Muscle layer of colon (tissue), 2 donors: ENCODE measurements around the gene ERRFI1.

Experiments
- H3K27ac ChIP-seq: one replicate; pipeline ENCODE4 v1.7.0; 2013; ENCODE audit warnings: low read depth, mild to moderate bottlenecking, low read length, moderate library complexity
- H3K27me3 ChIP-seq, 2 donors: one replicate each; pipeline ENCODE4 v1.7.0; 2013; ENCODE audit warnings: low read length in 2 of 2, mild to moderate bottlenecking in 2 of 2; ENCODE audit not compliant: insufficient read depth in 2 of 2, control insufficient read depth in 1 of 2
- H3K36me3 ChIP-seq: one replicate; pipeline ENCODE4 v1.7.0; 2013; ENCODE audit warnings: mild to moderate bottlenecking, low read length; ENCODE audit not compliant: insufficient read depth
- H3K4me1 ChIP-seq: one replicate; pipeline ENCODE4 v1.7.0; 2013; ENCODE audit warnings: mild to moderate bottlenecking, low read length; ENCODE audit not compliant: insufficient read depth
- H3K4me3 ChIP-seq, 2 donors: one replicate each; pipeline ENCODE4 v1.7.0; 2013; ENCODE audit warnings: low read length in 2 of 2, low read depth in 1 of 2, mild to moderate bottlenecking in 1 of 2, moderate library complexity in 1 of 2
- H3K9ac ChIP-seq: one replicate; pipeline ENCODE4 v1.7.0; 2013; ENCODE audit warnings: low read length
- H3K9me3 ChIP-seq: one replicate; pipeline ENCODE4 v1.7.0; 2013; ENCODE audit warnings: mild to moderate bottlenecking, low read length
- donor health status: abdominal sarcoma.
- donor health status: Adenocarcinoma of cecum.

The ERRFI1 gene

DNA sequence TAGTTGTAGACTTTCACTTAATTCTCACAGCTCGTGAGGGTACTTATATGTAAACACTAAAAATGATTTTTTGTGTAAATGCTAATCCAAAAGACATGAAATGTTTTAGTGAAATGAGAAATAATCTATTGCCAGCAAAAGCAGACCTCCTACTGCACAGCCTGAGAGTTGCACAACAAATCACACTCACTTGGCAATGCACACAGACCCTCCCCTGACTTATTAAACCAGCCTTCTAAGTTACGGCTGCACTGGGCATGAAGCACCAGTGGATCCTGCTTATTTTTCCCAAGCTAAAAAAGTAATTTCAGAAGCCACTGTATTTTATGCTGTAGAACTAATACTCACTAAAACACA lies 10.3 kb downstream of the ERRFI1 start:
- Histone ChIP-seq H3K27ac (peak overlapping the region; percentile 54), H3K4me3 (peak overlapping the region in 1 of 2 donors; percentile 36)

DNA sequence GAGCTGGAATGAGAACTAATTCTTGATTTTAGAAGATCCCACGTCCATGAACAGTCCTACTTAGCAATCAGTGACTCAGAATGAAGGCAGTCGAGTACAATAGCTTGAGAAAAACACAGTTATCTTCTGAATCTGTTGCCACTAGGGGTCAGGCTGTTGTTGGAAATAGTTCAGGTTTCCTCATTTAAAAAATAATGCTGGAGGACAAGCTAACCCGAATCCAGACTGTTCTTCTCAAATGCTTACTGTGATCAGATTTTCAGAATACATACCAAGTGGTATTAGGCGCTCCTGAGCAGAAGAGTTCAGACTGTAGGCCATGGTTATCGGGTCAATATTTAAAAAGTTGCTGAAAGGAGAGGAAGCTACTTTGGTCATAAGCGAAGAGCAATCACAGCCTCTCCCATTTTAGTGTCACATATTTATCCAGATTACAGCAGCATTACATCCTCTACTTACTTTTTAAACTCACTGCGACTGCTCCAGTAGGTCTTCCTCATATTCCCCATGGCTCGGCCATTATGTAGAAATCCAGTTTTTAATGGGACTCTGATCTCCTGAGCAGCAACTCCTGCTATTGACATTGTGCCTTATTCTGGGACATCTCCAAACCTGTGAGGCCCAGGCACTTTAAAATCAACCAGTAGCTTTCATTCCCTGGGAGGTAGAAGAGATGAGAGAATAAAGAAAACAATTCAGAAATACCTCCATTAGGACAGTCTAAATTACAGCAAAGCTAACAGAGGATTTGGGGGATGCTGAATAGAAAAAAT lies 10.9 kb downstream of the ERRFI1 start:
- Histone ChIP-seq H3K27me3 (no peaks in the 10 kb centered on the region), H3K27ac (peak overlapping the region; percentile 54), H3K9me3 (no peaks in the 10 kb centered on the region), H3K9ac (peak overlapping the region; percentile 27), H3K4me3 (peak overlapping the region in 1 of 2 donors; percentile 36), H3K36me3 (peaks cover 38% of the 10 kb centered on the region), H3K4me1 (peaks cover 50% of the 10 kb centered on the region)

More for the DNA sequence above, 10.3 kb downstream of the ERRFI1 start:
- Histone ChIP-seq H3K9me3 (no peaks in the 10 kb centered on the region), H3K4me1 (peaks cover 54% of the 10 kb centered on the region), H3K9ac (peak overlapping the region; percentile 27), H3K27me3 (no peaks in the 10 kb centered on the region), H3K36me3 (peaks cover 36% of the 10 kb centered on the region)

- no peak overlapping the region for H3K4me3 ChIP-seq
- H3K4me1 ChIP-seq, result peaks cover 42% of the 10 kb centered on the region
- H3K27ac ChIP-seq, result peak overlapping the region; percentile 17
- peaks cover 43% of the 10 kb centered on the region for H3K36me3 ChIP-seq
- H3K27me3 ChIP-seq, result no peaks in the 10 kb centered on the region
- H3K9me3 ChIP-seq, result no peaks in the 10 kb centered on the region
- H3K9ac ChIP-seq, result no peak overlapping the region
These were observed 11.6 kb downstream of the ERRFI1 start for GRCh38 chr1:8014381-8014988.

DNA sequence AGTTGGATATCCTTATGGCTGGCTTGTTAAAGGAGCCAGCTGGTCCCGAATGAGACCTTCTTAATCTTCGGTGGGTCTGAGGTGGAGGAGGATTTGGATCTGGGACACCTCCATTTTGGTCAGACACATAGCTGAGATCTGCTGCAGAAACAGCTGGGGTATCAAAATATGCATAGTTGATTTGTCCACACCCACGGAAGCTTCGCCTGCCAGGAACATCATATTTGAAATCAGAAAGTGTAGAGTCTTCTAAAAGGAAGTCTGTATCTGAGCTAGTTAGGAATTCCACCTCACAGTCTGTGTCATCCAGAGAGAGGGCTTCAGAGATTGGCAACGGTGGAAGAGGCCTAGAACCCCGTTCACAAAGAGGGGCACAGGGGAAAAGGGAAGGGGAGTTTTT lies 12.3 kb downstream of the ERRFI1 start:
- Histone ChIP-seq H3K9ac (no peak overlapping the region), H3K4me3 (no peak overlapping the region), H3K27me3 (no peaks in the 10 kb centered on the region), H3K4me1 (peaks cover 36% of the 10 kb centered on the region), H3K36me3 (peaks cover 43% of the 10 kb centered on the region), H3K9me3 (no peaks in the 10 kb centered on the region), H3K27ac (no peak overlapping the region)

DNA sequence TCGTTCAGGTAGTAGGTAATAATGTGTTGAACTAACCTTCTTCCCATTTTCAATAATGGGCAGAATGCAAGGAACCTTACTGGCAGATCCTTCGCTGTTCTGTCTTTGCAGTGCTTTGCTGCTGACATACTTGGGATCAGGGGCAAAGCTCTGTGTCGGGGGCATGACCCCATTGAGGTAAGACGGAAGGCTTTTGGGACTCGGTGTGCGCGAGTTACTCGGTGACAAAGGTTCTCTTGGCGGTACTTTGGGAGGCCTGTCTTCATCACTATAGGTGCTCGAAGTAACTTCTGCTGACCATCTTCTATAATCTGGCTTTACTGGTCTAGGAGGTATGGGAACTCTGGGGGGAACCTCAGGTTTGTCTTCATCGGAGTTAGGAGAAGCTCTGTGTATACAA lies 12.7 kb downstream of the ERRFI1 start:
- no peak overlapping the region for H3K27ac ChIP-seq
- no peaks in the 10 kb centered on the region for H3K27me3 ChIP-seq
- H3K36me3 ChIP-seq, result peaks cover 43% of the 10 kb centered on the region
- H3K9ac ChIP-seq, result no peak overlapping the region
- H3K4me1 ChIP-seq, result peaks cover 32% of the 10 kb centered on the region
- H3K9me3 ChIP-seq, result no peaks in the 10 kb centered on the region
- no peak overlapping the region for H3K4me3 ChIP-seq

- peaks cover 29% of the 10 kb centered on the region for H3K4me1 ChIP-seq
- no peak overlapping the region for H3K4me3 ChIP-seq
- no peaks in the 10 kb centered on the region for H3K9me3 ChIP-seq
- peaks cover 43% of the 10 kb centered on the region for H3K36me3 ChIP-seq
- H3K9ac ChIP-seq, result no peak overlapping the region
- H3K27ac ChIP-seq, result no peak overlapping the region
- H3K27me3 ChIP-seq, result no peaks in the 10 kb centered on the region
These were observed 13.2 kb downstream of the ERRFI1 start for GRCh38 chr1:8012955-8013354.

DNA sequence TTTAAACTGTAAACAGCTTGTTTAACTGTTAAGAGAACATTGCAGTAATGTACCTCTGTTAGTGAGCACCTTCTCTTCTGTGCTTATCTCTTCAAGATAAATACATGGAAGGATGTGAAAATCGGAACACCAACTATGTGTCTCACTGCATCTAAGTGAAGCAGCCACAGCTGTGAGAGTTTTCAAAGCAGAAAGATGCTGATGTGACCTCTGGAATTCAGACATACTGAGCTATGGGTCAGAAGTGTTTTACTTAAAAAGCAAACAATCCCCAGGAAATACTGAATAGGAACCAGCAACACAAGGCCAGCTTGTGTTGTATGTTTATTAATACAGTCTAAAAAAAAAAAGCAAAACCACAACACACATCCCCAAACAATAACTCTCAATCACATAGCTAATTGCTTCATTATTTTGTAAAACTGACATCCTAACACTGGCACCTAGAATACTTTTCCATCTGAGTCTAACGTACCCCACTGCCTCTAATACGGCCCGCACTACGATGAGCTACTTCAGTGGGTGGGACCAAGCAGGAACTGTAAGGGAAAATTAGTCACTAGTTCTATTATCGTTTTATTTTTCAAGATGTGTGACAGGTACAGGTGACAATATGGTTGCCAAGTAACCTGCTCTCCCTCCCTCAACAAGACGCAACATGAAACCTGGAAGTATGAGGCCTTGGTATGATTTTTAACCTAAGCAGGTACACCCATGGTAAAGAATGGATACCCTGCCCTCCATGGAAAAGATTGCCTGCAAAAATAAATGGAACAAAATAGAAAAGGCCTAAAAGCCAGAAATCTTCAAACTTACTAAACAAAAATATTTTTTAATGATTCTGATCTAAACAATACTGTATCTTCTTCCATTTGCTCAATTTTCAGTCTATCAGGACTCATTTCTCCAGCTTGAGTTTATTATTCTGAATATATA lies 13.9 kb downstream of the ERRFI1 start:
- H3K4me3 ChIP-seq, result no peak overlapping the region
- no peak overlapping the region for H3K9ac ChIP-seq
- H3K4me1 ChIP-seq, result peaks cover 22% of the 10 kb centered on the region
- H3K27ac ChIP-seq, result no peak overlapping the region
- no peaks in the 10 kb centered on the region for H3K9me3 ChIP-seq
- peaks cover 43% of the 10 kb centered on the region for H3K36me3 ChIP-seq
- H3K27me3 ChIP-seq, result no peaks in the 10 kb centered on the region

DNA sequence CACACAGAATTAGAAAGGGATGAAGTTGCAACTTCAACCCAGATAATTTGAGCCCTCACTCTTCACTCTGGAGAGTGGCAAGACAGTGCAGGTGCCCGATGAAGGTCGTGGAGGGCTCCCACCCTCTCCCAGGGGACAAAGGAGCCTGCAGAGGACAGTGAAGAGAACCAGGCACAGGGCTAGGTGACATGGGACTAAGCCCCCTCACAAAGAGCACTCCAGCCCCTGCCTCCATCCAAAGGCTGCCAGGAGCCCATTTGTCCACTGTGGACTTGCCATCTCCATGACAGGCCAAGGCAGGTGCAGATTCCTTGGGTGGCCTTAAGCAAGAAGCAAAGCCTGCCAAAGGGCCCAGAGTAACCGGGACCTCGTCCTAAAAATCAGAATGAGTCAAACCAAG lies 15.1 kb downstream of the ERRFI1 start:
- Histone ChIP-seq H3K27ac (no peak overlapping the region), H3K27me3 (no peaks in the 10 kb centered on the region), H3K4me3 (no peak overlapping the region), H3K4me1 (peaks cover 10% of the 10 kb centered on the region), H3K9me3 (no peaks in the 10 kb centered on the region), H3K36me3 (peaks cover 43% of the 10 kb centered on the region), H3K9ac (no peak overlapping the region)

DNA sequence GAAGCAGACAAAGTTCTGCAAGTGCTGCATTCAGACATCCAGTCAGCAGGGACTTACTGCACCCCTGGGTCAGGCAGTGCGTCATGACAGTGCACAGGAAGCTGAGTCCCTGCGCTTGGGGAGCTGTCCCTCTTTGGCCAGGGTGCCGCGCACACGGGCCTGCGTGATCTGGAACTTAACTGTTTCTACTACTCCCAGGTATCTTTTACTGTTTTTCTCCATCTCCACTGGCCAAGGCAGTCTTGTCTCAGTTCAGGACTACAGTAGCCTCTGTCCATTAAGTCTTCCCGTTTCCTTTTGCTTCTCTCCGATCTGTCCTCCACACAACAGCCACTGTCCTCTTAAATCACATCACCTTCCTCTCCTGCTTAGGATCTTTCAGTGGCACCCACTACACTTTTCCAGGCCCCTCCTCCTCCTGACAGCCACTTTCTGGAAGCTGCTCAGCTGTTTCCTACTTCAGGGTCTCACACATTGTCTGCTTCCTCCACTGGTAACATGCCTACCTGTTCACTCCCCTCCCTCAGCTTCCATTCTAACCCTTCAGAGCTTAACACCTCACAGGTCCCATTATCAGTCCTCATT lies 15.9 kb downstream of the ERRFI1 start:
- peaks cover 43% of the 10 kb centered on the region for H3K36me3 ChIP-seq
- no peak overlapping the region for H3K9ac ChIP-seq
- H3K4me1 ChIP-seq, result peaks cover 1% of the 10 kb centered on the region
- no peaks in the 10 kb centered on the region for H3K9me3 ChIP-seq
- no peak overlapping the region for H3K4me3 ChIP-seq
- H3K27me3 ChIP-seq, result no peaks in the 10 kb centered on the region
- no peak overlapping the region for H3K27ac ChIP-seq

- Histone ChIP-seq H3K4me1 (no peaks in the 10 kb centered on the region), H3K27ac (no peak overlapping the region)
These were observed 16.8 kb downstream of the ERRFI1 start for GRCh38 chr1:8009043-8010002.

More at GRCh38 chr1:8009043-8010002, 16.8 kb downstream of the ERRFI1 start:
- Histone ChIP-seq H3K4me3 (no peak overlapping the region), H3K9ac (no peak overlapping the region), H3K27me3 (no peaks in the 10 kb centered on the region), H3K36me3 (peaks cover 39% of the 10 kb centered on the region), H3K9me3 (no peaks in the 10 kb centered on the region)
